Neuronal stem cell (in vitro differentiated cells): ENCODE results near the gene MB.

Experiments used
- DNase-seq: peaks from one replicate; pipeline ENCODE4 v3.0.0-alpha.2; 2013; ENCODE audit warnings: low spot score
- H2AFZ ChIP-seq: one replicate; pipeline ENCODE4 v1.6.1; 2013; ENCODE audit warnings: mild to moderate bottlenecking, low read length, inconsistent platforms
- H2AK5ac ChIP-seq: 2 replicates; pipeline ENCODE4 v1.6.1; 2013; ENCODE audit warnings: low read depth, mild to moderate bottlenecking, inconsistent platforms, low read length, moderate library complexity, mixed read lengths
- H2BK120ac ChIP-seq: 2 replicates; pipeline ENCODE4 v1.6.1; 2013; ENCODE audit warnings: low read depth, mild to moderate bottlenecking, inconsistent platforms, low read length, moderate library complexity, mixed read lengths
- H2BK12ac ChIP-seq: one replicate; pipeline ENCODE4 v1.6.1; 2013; ENCODE audit warnings: low read length, inconsistent platforms
- H2BK15ac ChIP-seq: 2 replicates; pipeline ENCODE4 v1.6.1; 2013; ENCODE audit warnings: mild to moderate bottlenecking, low read length, inconsistent platforms, mixed read lengths
- H2BK5ac ChIP-seq: one replicate; pipeline ENCODE4 v1.6.1; 2013; ENCODE audit warnings: inconsistent platforms, mild to moderate bottlenecking, low read length, moderate library complexity
- H3K14ac ChIP-seq: one replicate; pipeline ENCODE4 v1.6.1; 2013; ENCODE audit warnings: low read length, inconsistent platforms
- H3K18ac ChIP-seq: 2 replicates; pipeline ENCODE4 v1.6.1; 2013; ENCODE audit warnings: low read length, inconsistent platforms
- H3K23ac ChIP-seq: 2 replicates; pipeline ENCODE4 v1.6.1; 2013; ENCODE audit warnings: low read depth, mild to moderate bottlenecking, mixed read lengths, low read length, inconsistent platforms; ENCODE audit not compliant: poor library complexity
- H3K27ac ChIP-seq: replicated peaks from 3 replicates; pipeline ENCODE4 v1.5.1; 2013; ENCODE audit warnings: low read length, inconsistent platforms
- H3K27me3 ChIP-seq, 3 experiments: 2 replicates each; pipeline ENCODE4 v1.6.1; 2013; ENCODE audit warnings: low read length in 3 of 3, mild to moderate bottlenecking in 2 of 3, inconsistent platforms in 1 of 3, low read depth in 1 of 3, mixed read lengths in 1 of 3, moderate library complexity in 1 of 3; ENCODE audit not compliant: control insufficient read depth in 3 of 3, insufficient read depth in 3 of 3
- H3K36me3 ChIP-seq, 2 donors: replicated peaks in 1 of 2; 2 replicates each; pipeline ENCODE4 v1.6.1; 2013; ENCODE audit warnings: low read length in 2 of 2; ENCODE audit not compliant: control insufficient read depth in 2 of 2, insufficient read depth in 2 of 2
- H3K4ac ChIP-seq: 2 replicates; pipeline ENCODE4 v1.6.1; 2013; ENCODE audit warnings: inconsistent platforms, mild to moderate bottlenecking, low read length, moderate library complexity
- H3K4me1 ChIP-seq, 2 donors: 1 replicate in 1 of 2; 2 replicates in 1 of 2; pipeline ENCODE4 v1.6.1; 2013; ENCODE audit warnings: low read length in 2 of 2, low read depth in 1 of 2; ENCODE audit not compliant: control insufficient read depth in 2 of 2, insufficient read depth in 1 of 2
- H3K4me2 ChIP-seq: one replicate; pipeline ENCODE4 v1.6.1; 2013; ENCODE audit warnings: mild to moderate bottlenecking, low read length, inconsistent platforms; ENCODE audit not compliant: insufficient read depth, poor library complexity, severe bottlenecking
- H3K4me3 ChIP-seq, 2 donors: 2 replicates each; pipeline ENCODE4 v1.5.1; 2013; ENCODE audit warnings: low read length in 2 of 2, mild to moderate bottlenecking in 2 of 2, inconsistent platforms in 1 of 2, moderate library complexity in 1 of 2
- H3K79me1 ChIP-seq: one replicate; pipeline ENCODE4 v1.6.1; 2013; ENCODE audit warnings: low read depth, mild to moderate bottlenecking, inconsistent platforms, low read length, moderate library complexity
- H3K9ac ChIP-seq: one replicate; pipeline ENCODE4 v1.6.1; 2013; ENCODE audit warnings: mild to moderate bottlenecking, low read depth, low read length, inconsistent platforms; ENCODE audit not compliant: poor library complexity
- H3K9me3 ChIP-seq, 2 donors: replicated peaks in 1 of 2; 2 replicates each; pipeline versions ENCODE3 to v1.6.1; 2013; ENCODE audit warnings: low read length in 2 of 2, mild to moderate bottlenecking in 2 of 2, inconsistent platforms in 1 of 2, low read depth in 1 of 2, mixed read lengths in 1 of 2, moderate library complexity in 1 of 2; ENCODE audit not compliant: control insufficient read depth in 2 of 2, insufficient read depth in 1 of 2
- H4K8ac ChIP-seq: one replicate; pipeline ENCODE4 v1.6.1; 2013; ENCODE audit warnings: low read depth, mild to moderate bottlenecking, inconsistent platforms, low read length, moderate library complexity
- H4K91ac ChIP-seq: one replicate; pipeline ENCODE4 v1.6.1; 2013; ENCODE audit warnings: low read length, low read depth, mild to moderate bottlenecking, inconsistent platforms; ENCODE audit not compliant: poor library complexity
- WGBS, 2 donors: extraction: QIAGEN DNeasy Blood & Tissue Kit; methylation state at CpG; one replicate each; pipeline ENCODE4 v1.1.7; 2013; ENCODE audit warnings: missing lambda C conversion rate in 2 of 2, mixed read lengths in 1 of 2; ENCODE audit not compliant: insufficient read length in 2 of 2, insufficient replicate concordance in 1 of 2; ENCODE audit errors: extremely low coverage in 2 of 2; 5-methylcytosine and 5-hydroxymethylcytosine counted together

The MB gene

DNA sequence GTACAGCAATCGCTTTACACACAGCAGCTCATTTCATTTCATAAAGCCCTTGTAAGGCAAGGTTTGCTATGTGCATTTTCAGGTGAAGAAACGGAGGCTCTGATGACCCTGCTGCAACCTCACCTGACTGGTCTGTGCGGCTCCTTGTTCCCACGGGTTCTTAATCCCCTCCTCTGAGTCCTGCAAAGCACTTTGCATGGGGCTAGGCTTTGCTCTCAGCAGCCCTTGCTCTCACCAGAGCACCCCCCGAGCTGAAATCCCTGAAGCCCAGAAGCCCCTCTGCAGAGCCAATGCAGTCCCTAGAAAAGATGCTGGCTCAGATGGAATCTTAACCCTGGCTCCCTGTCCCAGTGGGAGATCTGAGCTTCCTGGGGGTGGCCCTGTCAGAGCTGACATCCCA is 20.1 kb upstream of the MB start:
- H3K36me3 ChIP-seq, result no peaks in the 10 kb centered on the region
- peaks cover 0 to 26% of the 10 kb centered on the region in 2 donors for H3K4me1 ChIP-seq
- H3K18ac ChIP-seq, result no peak overlapping the region
- no peak overlapping the region for H3K27ac ChIP-seq
- no peak overlapping the region for H3K4me2 ChIP-seq
- no peak overlapping the region for H3K4me3 ChIP-seq
- H4K8ac ChIP-seq, result no peak overlapping the region
- no peak overlapping the region for H3K14ac ChIP-seq
- no peak overlapping the region for H4K91ac ChIP-seq
- no peak overlapping the region for H3K23ac ChIP-seq
- no peak overlapping the region for H3K9ac ChIP-seq
- H3K9me3 ChIP-seq, result peaks cover 0 to 4% of the 10 kb centered on the region in 2 donors
- H2BK120ac ChIP-seq, result no peak overlapping the region
- peaks cover 4% of the 10 kb centered on the region for H3K79me1 ChIP-seq
- no peaks in the 10 kb centered on the region for H3K27me3 ChIP-seq
- DNase-seq, result no peak
- peak overlapping the region; percentile 78 for H2AFZ ChIP-seq
- no peak overlapping the region for H3K4ac ChIP-seq
- no peak overlapping the region for H2BK12ac ChIP-seq
- H2BK5ac ChIP-seq, result no peak overlapping the region
- WGBS, 2 donors, result no CpG with 5 or more reads among the region's 5 CpGs
- no peak overlapping the region for H2BK15ac ChIP-seq
- no peak overlapping the region for H2AK5ac ChIP-seq

DNA sequence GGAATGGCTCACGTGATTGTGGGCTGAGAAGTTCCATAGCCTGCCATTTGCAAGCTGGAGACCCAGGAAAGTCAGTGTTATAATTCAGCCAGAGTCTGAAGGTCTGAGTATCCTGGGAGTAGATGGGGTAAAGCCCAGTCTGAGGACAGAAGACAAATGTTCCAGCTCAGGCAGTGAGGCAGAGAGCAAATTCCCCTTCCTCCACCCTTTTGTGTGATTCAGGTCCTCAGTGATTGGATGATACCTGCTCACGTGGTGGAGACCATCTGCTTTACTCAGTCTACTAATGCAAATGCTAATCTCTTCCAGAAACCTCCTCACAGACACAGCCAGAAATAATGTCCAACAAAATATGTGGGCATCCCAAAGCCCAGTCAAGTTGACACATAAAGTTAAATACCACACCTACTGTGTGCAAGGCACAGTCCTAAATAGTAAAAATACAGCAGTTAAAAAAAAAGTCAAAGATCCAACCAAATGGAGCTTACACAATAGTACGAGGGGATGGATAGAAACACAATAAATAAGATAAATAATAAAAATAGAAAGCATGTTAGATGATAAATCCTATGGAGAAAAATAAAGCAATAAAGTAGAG is 17.9 kb upstream of the MB start:
- Histone ChIP-seq H3K9ac (no peak overlapping the region), H2BK120ac (no peak overlapping the region), H3K4me2 (no peak overlapping the region), H3K79me1 (peaks cover 4% of the 10 kb centered on the region), H2AK5ac (no peak overlapping the region), H4K91ac (no peak overlapping the region), H3K27me3 (no peaks in the 10 kb centered on the region), H3K27ac (no peak overlapping the region), H3K4ac (no peak overlapping the region), H2BK15ac (no peak overlapping the region), H2BK5ac (no peak overlapping the region), H3K9me3 (peaks cover 0 to 4% of the 10 kb centered on the region in 2 donors), H2AFZ (no peak overlapping the region), H3K18ac (no peak overlapping the region), H3K14ac (no peak overlapping the region), H3K4me3 (no peak overlapping the region), H3K23ac (no peak overlapping the region), H2BK12ac (no peak overlapping the region), H4K8ac (no peak overlapping the region), H3K4me1 (peaks cover 0 to 17% of the 10 kb centered on the region in 2 donors), H3K36me3 (no peaks in the 10 kb centered on the region)
- no peak for DNase-seq
- no CpG with 5 or more reads among the region's 3 CpGs for WGBS, 2 donors

DNA sequence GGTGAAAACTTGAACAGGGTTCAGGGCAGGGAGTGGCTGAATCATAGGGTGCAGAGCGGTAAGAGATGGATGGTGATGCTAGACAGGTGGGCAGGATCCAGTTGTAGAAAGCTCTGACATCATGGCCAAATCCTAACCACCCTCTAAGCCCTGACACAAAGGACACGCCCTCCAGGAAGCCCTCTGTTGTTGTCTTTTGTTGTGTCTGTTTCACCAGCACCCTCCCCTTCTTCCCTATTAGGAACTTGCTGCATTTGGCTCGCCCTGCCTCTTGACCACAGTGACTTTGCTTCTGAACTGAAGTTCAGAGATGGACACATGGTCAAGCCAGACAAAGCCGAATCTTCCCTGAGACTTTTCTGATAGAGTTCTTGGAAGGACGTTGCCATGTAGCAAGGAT is 16.9 kb upstream of the MB start:
- H2BK5ac ChIP-seq, result peak overlapping the region; percentile 2
- H3K36me3 ChIP-seq, result no peaks in the 10 kb centered on the region
- H3K4me2 ChIP-seq, result no peak overlapping the region
- no peak overlapping the region for H3K4me3 ChIP-seq
- no CpG with 5 or more reads among the region's 5 CpGs for WGBS, 2 donors
- no peak overlapping the region for H2BK120ac ChIP-seq
- H2AFZ ChIP-seq, result no peak overlapping the region
- H3K4ac ChIP-seq, result no peak overlapping the region
- H4K8ac ChIP-seq, result no peak overlapping the region
- no peak overlapping the region for H3K18ac ChIP-seq
- peaks cover 4% of the 10 kb centered on the region for H3K79me1 ChIP-seq
- H3K27me3 ChIP-seq, result no peaks in the 10 kb centered on the region
- H4K91ac ChIP-seq, result no peak overlapping the region
- peaks cover 0 to 17% of the 10 kb centered on the region in 2 donors for H3K4me1 ChIP-seq
- H3K9ac ChIP-seq, result no peak overlapping the region
- no peak overlapping the region for H3K23ac ChIP-seq
- peaks cover 0 to 4% of the 10 kb centered on the region in 2 donors for H3K9me3 ChIP-seq
- no peak for DNase-seq
- H3K27ac ChIP-seq, result no peak overlapping the region
- no peak overlapping the region for H2AK5ac ChIP-seq
- H2BK15ac ChIP-seq, result no peak overlapping the region
- H2BK12ac ChIP-seq, result no peak overlapping the region
- no peak overlapping the region for H3K14ac ChIP-seq

DNA sequence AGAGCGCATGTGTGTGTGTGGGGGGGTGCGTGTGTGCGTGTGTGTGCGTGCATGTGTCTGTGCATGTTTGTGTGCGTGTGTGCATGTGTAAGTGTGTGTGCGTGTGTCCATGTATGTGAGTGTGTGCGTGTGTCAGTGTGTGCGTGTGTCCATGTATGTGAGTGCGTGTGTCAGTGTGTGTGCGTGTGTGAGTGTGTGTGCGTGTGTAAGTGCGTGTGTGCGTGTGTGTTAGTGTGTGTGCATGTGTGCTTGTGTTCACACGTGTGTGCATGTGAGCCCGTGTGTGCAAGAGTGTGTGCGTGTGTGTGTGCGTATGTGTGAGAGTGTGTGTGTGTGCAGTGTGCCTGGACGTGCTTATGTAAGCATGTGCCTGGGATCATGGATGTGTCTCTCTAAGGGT is 16.4 kb upstream of the MB start:
- no peak overlapping the region for H2AFZ ChIP-seq
- H4K91ac ChIP-seq, result peak overlapping the region; percentile 99
- peak overlapping the region in 1 of 2 donors; percentile 71 for H3K4me3 ChIP-seq
- WGBS, 2 donors, result 100% methylated on average over 6 of the region's 18 CpGs; no CpG with 5 or more reads in 1 of the 2 donors
- peak overlapping the region; percentile 29 for H2AK5ac ChIP-seq
- H3K36me3 ChIP-seq, result no peaks in the 10 kb centered on the region
- no peak overlapping the region for H3K27ac ChIP-seq
- H3K14ac ChIP-seq, result peak overlapping the region; percentile 96
- no peak overlapping the region for H3K4me2 ChIP-seq
- peaks cover 0 to 7% of the 10 kb centered on the region in 2 donors for H3K9me3 ChIP-seq
- peak overlapping the region; percentile 96 for H2BK12ac ChIP-seq
- peak overlapping the region; percentile 85 for H3K9ac ChIP-seq
- H2BK120ac ChIP-seq, result no peak overlapping the region
- no peak for DNase-seq
- H2BK15ac ChIP-seq, result peak overlapping the region; percentile 81
- H2BK5ac ChIP-seq, result peak overlapping the region; percentile 2
- no peaks in the 10 kb centered on the region for H3K27me3 ChIP-seq
- peak overlapping the region; percentile 84 for H4K8ac ChIP-seq
- H3K18ac ChIP-seq, result peak overlapping the region; percentile 68
- H3K4me1 ChIP-seq, result peaks cover 0 to 17% of the 10 kb centered on the region in 2 donors
- peak overlapping the region; percentile 37 for H3K23ac ChIP-seq
- H3K4ac ChIP-seq, result no peak overlapping the region
- peaks cover 4% of the 10 kb centered on the region for H3K79me1 ChIP-seq
